ENCODE results near the gene CCDC12.

CCDC12 gene

GRCh38 chr3:46995901-46996562 lies 19.5 kb upstream of the CCDC12 start:
- DNase-seq = no peak

GRCh38 chr3:46994801-46995731 lies 18.5 kb upstream of the CCDC12 start:
- DNase-seq = no peak

GRCh38 chr3:46993986-46994385 lies 17.4 kb upstream of the CCDC12 start:
- DNase-seq = no peak

GRCh38 chr3:46993292-46993691 lies 16.7 kb upstream of the CCDC12 start:
- no peak for DNase-seq

- no peak for DNase-seq
Measured at GRCh38 chr3:46992231-46992630, 15.7 kb upstream of the CCDC12 start.

- DNase-seq = no peak
Measured at GRCh38 chr3:46991406-46992165, 15.0 kb upstream of the CCDC12 start.

- peak; percentile 55 for DNase-seq
Measured at GRCh38 chr3:46990573-46991374, 14.2 kb upstream of the CCDC12 start.

GRCh38 chr3:46989146-46989810 lies 12.7 kb upstream of the CCDC12 start:
- no peak for DNase-seq

GRCh38 chr3:46988616-46989015 lies 12.1 kb upstream of the CCDC12 start:
- DNase-seq = no peak

- peak; percentile 89 for DNase-seq
Measured at GRCh38 chr3:46987743-46988401, 11.3 kb upstream of the CCDC12 start.

- no peak for DNase-seq
Measured at GRCh38 chr3:46987319-46987742, 10.8 kb upstream of the CCDC12 start.

- peak; percentile 0 for DNase-seq
Measured at GRCh38 chr3:46986782-46987310, 10.3 kb upstream of the CCDC12 start.

GRCh38 chr3:46986055-46986730 lies 9.6 kb upstream of the CCDC12 start:
- no peak for DNase-seq

GRCh38 chr3:46985588-46985987 lies 9.0 kb upstream of the CCDC12 start:
- peak; percentile 0 for DNase-seq

- no peak for DNase-seq
Measured at GRCh38 chr3:46984591-46985459, 8.3 kb upstream of the CCDC12 start.

GRCh38 chr3:46982546-46982945 lies 6.0 kb upstream of the CCDC12 start:
- DNase-seq = no peak

GRCh38 chr3:46981932-46982471 lies 5.5 kb upstream of the CCDC12 start:
- DNase-seq = no peak

GRCh38 chr3:46979958-46980497 lies 3.5 kb upstream of the CCDC12 start:
- no peak for DNase-seq

Measured in CD4-positive, alpha-beta T cell treated with Interferon gamma for 1 hour (primary cell).